Measurements from ENCODE around the gene HNRNPA3.

DNA sequence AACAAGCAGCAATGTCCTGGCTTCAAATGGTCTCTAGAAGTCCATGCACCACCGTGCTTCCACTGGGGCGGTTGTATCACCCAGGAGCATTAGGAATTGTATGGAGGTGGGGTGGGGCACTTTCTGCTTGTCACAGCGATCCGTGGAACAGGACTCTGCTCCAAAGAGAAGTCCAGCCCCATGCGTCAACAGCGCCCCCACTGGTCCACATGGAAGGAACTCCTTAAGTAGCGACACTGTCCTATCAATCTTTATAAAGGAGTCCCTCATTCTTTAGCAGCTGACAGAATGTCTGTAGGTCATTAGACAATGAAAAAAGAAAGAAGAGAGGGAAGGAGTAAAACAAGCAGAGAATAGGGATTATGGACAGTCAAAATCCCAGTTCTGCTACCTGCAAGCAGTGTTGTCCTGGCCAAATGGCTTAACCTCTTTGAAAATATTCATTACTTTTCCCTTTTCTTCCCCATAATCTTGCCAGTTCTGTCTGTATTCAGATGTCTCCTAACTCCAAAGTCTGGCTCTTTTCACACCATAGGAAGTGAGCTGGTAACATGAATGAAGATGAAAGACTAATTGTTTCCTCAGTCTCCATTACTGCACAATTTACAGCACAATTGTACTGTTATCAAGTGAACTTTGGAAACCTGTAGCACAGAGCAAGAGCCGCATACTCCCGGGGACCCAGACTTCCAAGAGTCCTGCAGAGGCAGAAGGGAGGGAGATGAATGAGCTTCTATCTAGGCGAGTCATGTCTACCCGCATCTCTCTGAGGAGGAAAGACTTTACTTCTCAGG, 42.0 kb downstream of the HNRNPA3 start:
- peak; percentile 44 for TF ChIP-seq CTCF (IDR thresholded peaks at IDR 0.05; ENCODE audit: insufficient read depth, low read depth, low read length)
- no peak for TF ChIP-seq EZH2 (IDR thresholded peaks at IDR 0.05; ENCODE audit: insufficient read depth, low read length)
